DOHH2 (cell line): ENCODE measurements around the gene SPNS2.

ENCODE experiments used
- H3F3A ChIP-seq: fragments of 200-600 bp; sonication (generic), shearing (Covaris generic); 2 replicates; pipeline ENCODE4 v1.6.0; 2016; ENCODE audit warnings: antibody characterized with exemption, mild to moderate bottlenecking; ENCODE audit not compliant: control insufficient read depth, insufficient read depth
- H3K27ac ChIP-seq: fragments of 200-600 bp; sonication (generic); 2 replicates; pipeline ENCODE4 v1.5.1; 2014; ENCODE audit warnings: low read depth, mild to moderate bottlenecking, low read length, moderate library complexity
- H3K27me3 ChIP-seq: fragments of 200-600 bp; sonication (generic); 2 replicates; pipeline ENCODE4 v1.6.1; 2014; ENCODE audit warnings: mild to moderate bottlenecking, low read length, mixed read lengths; ENCODE audit not compliant: control insufficient read depth
- H3K36me3 ChIP-seq: fragments of 200-600 bp; sonication (generic); 2 replicates; pipeline ENCODE4 v1.6.1; 2014; ENCODE audit warnings: mild to moderate bottlenecking, low read length, moderate library complexity, mixed read lengths; ENCODE audit not compliant: control insufficient read depth
- H3K4me1 ChIP-seq: fragments of 200-600 bp; sonication (generic); 2 replicates; pipeline ENCODE4 v1.6.1; 2014; ENCODE audit warnings: mild to moderate bottlenecking, low read length, mixed read lengths; ENCODE audit not compliant: control insufficient read depth
- H3K4me2 ChIP-seq: fragments of 200-600 bp; sonication (generic); 2 replicates; pipeline ENCODE4 v1.6.0; 2014; ENCODE audit warnings: mild to moderate bottlenecking, low read length, moderate library complexity
- H3K4me3 ChIP-seq: fragments of 200-600 bp; sonication (generic); 2 replicates; pipeline ENCODE4 v1.5.1; 2014; ENCODE audit warnings: mild to moderate bottlenecking, low read length, mixed read lengths
- H3K79me2 ChIP-seq: fragments of 200-600 bp; sonication (generic); 2 replicates; pipeline ENCODE4 v1.6.1; 2014; ENCODE audit warnings: mild to moderate bottlenecking, low read length, mixed read lengths; ENCODE audit not compliant: control insufficient read depth
- H3K9me2 ChIP-seq: fragments of 200-600 bp; sonication (generic); replicated peaks from 2 replicates; pipeline ENCODE4 v1.6.1; 2014; ENCODE audit warnings: mild to moderate bottlenecking, low read length, mixed read lengths; ENCODE audit not compliant: control insufficient read depth
- H3K9me3 ChIP-seq: fragments of 200-600 bp; sonication (generic); 2 replicates; pipeline ENCODE4 v1.6.1; 2014; ENCODE audit warnings: antibody characterized with exemption, low read length, mixed read lengths; ENCODE audit not compliant: control insufficient read depth, insufficient read depth
- H4K20me1 ChIP-seq: fragments of 200-600 bp; sonication (generic); 2 replicates; pipeline ENCODE4 v1.6.0; 2014; ENCODE audit warnings: low read depth, mild to moderate bottlenecking, antibody characterized with exemption, low read length, moderate library complexity; ENCODE audit not compliant: control insufficient read depth, insufficient read depth
- EZH2phosphoT487 ChIP-seq: fragments of 200-600 bp; sonication (generic); IDR thresholded peaks from 2 replicates; pipeline ENCODE4 v1.6.1; 2017; ENCODE audit warnings: borderline replicate concordance, mild to moderate bottlenecking, antibody characterized with exemption, low read length, moderate library complexity, mixed read lengths
- TF ChIP-seq, protein P1 (sequence below): fragments of 200-600 bp; sonication (generic); IDR thresholded peaks from one replicate; pipeline ENCODE4 v1.5.1; 2014; ENCODE audit warnings: antibody characterized with exemption, mild to moderate bottlenecking, low read depth, low read length; ENCODE audit not compliant: poor library complexity, severe bottlenecking

Gene SPNS2

DNA sequence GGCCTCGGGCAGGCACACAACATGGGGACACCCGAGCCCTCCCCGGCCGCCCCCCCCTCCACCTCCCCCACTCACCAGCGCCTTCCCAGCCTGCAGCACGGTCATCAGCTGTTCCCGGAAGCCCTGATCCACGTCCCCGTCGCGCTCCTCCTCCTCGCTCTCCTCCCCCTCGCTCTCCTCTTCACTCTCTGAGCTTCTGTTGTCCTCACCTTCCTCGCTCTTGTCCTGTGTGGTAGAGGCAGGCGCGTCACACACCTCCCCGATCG lies 46.2 kb downstream of the SPNS2 start:
- H3K4me2 ChIP-seq: no peak overlapping the region
- H4K20me1 ChIP-seq: no peaks in the 10 kb centered on the region
- no peaks in the 10 kb centered on the region for H3K9me3 ChIP-seq
- H3K9me2 ChIP-seq: no peaks in the 10 kb centered on the region
- H3K4me3 ChIP-seq: no peak overlapping the region
- no peak for TF ChIP-seq EZH2phosphoT487
- TF ChIP-seq, protein P1, sequence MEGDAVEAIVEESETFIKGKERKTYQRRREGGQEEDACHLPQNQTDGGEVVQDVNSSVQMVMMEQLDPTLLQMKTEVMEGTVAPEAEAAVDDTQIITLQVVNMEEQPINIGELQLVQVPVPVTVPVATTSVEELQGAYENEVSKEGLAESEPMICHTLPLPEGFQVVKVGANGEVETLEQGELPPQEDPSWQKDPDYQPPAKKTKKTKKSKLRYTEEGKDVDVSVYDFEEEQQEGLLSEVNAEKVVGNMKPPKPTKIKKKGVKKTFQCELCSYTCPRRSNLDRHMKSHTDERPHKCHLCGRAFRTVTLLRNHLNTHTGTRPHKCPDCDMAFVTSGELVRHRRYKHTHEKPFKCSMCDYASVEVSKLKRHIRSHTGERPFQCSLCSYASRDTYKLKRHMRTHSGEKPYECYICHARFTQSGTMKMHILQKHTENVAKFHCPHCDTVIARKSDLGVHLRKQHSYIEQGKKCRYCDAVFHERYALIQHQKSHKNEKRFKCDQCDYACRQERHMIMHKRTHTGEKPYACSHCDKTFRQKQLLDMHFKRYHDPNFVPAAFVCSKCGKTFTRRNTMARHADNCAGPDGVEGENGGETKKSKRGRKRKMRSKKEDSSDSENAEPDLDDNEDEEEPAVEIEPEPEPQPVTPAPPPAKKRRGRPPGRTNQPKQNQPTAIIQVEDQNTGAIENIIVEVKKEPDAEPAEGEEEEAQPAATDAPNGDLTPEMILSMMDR: no peak
- H3K36me3 ChIP-seq: peaks cover 95% of the 10 kb centered on the region
- peaks cover 2% of the 10 kb centered on the region; the same call in 1 of the 2 replicates for H3K79me2 ChIP-seq
- 0 out of 2 replicates have a peak, but pooled peaks cover 3% of the 10 kb centered on the region for H3F3A ChIP-seq
- H3K27me3 ChIP-seq: no peaks in the 10 kb centered on the region
- H3K27ac ChIP-seq: no peak overlapping the region
- H3K4me1 ChIP-seq: no peaks in the 10 kb centered on the region

- H4K20me1 ChIP-seq: no peaks in the 10 kb centered on the region
- H3K9me3 ChIP-seq: no peaks in the 10 kb centered on the region
- H3K4me1 ChIP-seq: no peaks in the 10 kb centered on the region
- no peak overlapping the region for H3K4me3 ChIP-seq
- H3K27ac ChIP-seq: no peak overlapping the region
- no peaks in the 10 kb centered on the region for H3K27me3 ChIP-seq
- peaks cover 95% of the 10 kb centered on the region for H3K36me3 ChIP-seq
- 0 out of 2 replicates have a peak, but pooled peaks cover 3% of the 10 kb centered on the region for H3F3A ChIP-seq
- no peaks in the 10 kb centered on the region for H3K9me2 ChIP-seq
- TF ChIP-seq, protein P1: no peak
- TF ChIP-seq EZH2phosphoT487: no peak
- no peak overlapping the region for H3K4me2 ChIP-seq
- peaks cover 7% of the 10 kb centered on the region for H3K79me2 ChIP-seq
Measured at GRCh38 chr17:4545217-4545951, 46.7 kb downstream of the SPNS2 start.

DNA sequence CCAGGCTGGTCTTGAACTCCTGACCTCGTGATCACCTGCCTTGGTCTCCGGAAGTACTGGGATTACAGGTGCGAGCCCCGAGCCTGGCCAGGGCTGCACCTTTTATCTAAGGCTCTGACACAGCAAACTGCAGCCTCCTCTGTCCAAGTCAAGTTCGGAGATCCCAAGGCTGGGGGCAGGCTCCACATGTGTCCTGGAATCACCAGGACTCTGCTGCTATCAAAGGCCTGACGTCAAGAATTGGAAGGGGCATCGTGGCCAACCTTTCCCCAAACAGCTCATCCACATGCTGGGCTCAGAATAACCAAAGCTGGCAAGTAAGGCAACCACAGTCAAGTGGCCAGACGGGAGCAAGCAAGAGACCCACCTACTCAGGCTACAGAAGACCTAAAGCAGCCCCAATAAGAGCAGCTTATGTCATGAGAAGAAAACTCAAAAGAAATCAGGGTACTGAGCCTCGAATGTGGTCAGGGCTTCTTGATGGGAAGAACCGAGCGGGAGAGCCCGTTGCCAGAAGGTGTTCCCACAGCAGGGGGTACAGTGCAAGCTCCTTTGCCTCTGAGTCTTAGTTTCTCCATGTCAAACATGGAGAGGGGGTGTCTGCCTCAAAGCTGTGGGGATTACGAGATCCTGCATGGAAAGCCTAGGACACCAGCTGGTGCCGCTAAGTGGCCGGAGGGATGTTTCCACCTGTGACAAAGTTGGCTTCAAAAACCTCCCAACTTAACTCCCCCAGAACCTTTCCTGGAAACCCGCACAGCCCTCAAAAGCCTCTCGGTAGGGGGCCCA lies 48.6 kb downstream of the SPNS2 start:
- H3K27ac ChIP-seq: no peak overlapping the region
- H3K9me2 ChIP-seq: no peaks in the 10 kb centered on the region
- TF ChIP-seq, protein P1: no peak
- TF ChIP-seq EZH2phosphoT487: no peak
- H3K4me1 ChIP-seq: no peaks in the 10 kb centered on the region
- no peaks in the 10 kb centered on the region for H4K20me1 ChIP-seq
- H3K79me2 ChIP-seq: peaks cover 24% of the 10 kb centered on the region
- H3K36me3 ChIP-seq: peaks cover 95% of the 10 kb centered on the region
- no peak overlapping the region for H3K4me3 ChIP-seq
- no peaks in the 10 kb centered on the region for H3F3A ChIP-seq
- H3K4me2 ChIP-seq: no peak overlapping the region
- H3K9me3 ChIP-seq: no peaks in the 10 kb centered on the region
- H3K27me3 ChIP-seq: no peaks in the 10 kb centered on the region
